HG02642 (cell line): Measurements from ENCODE around the gene G6PC2.
"Not testable (repeated sequence)": the region's sequence is repeated elsewhere in the genome, so short reads cannot be mapped to it uniquely, and the experiment has no call there.

Experiments used
- ATAC-seq: cut with Tn5 transposase; IDR thresholded peaks from one replicate; pipeline ENCODE4 v1.9.1; 2021; ENCODE audit warnings: mild to moderate bottlenecking; ENCODE audit not compliant: unreplicated experiment, poor library complexity

Gene G6PC2

DNA sequence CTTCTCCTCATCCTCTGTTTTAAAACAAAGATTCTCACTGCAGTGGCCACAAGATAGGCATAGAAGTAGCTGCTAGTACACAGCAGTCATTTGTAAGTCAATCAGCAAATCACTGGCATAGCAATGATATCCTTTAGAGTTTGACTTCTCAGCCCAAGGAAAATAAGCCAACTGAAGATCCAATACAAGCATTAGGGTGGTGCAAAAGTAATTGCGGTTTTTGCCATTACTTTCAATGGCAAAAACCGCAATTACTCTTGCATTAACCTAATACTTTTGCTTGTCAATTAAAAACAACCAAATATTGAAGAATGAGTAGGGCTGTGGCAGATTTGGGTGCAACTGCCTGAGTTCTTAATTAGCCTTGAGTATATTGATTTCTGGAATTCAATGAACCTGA is 2.8 kb downstream of the G6PC2 start:
- ATAC-seq: no peak

DNA sequence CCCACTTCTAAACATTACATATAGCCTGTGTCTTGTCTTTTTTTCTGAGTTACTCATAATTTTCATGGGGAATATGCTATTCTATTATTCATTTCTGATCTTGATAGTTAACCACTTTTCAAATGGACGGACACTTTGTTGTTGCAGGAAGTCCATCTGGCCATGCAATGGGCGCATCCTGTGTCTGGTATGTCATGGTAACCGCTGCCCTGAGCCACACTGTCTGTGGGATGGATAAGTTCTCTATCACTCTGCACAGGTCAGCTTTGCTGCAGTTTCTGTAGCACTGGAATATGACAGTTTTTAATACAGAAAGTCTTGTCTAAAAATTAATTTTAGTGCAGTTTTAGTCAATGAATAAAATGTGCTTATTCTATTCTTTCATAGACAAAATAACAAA is 3.3 kb downstream of the G6PC2 start:
- no peak for ATAC-seq

DNA sequence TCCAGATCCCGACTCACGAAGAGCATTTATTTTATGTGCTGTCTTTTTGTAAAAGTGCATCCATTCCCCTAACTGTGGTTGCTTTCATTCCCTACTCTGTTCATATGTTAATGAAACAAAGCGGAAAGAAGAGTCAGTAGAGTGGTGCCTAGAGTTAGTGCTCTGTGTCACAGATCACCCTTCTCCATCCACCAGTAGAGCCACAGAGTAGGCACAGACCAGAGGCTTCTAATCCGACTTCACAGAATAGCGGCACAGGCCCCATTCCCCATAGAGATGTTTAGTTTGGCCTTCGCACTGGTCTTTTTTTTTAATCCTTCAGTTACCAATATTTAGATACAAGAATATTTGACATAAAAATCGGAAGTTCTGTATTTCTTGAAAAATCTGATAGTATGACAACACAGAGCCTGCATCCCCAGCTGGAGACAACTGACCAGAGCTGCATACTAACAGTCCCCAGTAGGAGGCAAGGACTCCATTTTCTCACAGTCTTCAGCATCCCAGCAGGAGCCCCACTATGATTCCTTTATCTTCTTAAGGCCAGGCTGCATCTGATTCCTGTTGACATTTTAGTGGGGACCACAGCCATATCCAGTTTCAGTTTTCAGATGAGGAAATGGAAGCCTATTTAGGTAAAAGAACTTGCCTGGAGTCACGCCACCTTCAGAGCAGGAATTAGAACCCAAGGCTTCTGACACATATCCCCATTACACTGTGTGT is 7.0 kb downstream of the G6PC2 start:
- no peak for ATAC-seq

DNA sequence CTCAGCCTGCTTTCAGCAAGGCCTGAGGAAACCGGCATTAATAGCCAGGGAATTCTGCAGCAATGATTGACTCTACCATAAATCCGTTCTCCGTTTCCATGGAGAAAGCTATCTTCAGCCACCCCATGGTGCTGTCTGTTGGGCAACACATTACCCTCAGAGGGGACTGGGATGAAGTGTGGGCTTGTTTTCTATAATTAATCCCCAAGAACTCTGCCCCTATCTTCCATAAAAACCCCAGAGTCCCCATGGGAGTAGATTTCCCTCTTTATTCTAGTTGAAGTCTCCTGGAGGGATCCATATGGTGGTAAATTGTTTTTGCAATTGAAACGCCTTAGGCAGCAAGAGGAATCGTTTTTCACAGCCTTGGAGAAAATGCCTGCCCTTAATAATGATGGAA is 9.2 kb downstream of the G6PC2 start:
- ATAC-seq: no peak

DNA sequence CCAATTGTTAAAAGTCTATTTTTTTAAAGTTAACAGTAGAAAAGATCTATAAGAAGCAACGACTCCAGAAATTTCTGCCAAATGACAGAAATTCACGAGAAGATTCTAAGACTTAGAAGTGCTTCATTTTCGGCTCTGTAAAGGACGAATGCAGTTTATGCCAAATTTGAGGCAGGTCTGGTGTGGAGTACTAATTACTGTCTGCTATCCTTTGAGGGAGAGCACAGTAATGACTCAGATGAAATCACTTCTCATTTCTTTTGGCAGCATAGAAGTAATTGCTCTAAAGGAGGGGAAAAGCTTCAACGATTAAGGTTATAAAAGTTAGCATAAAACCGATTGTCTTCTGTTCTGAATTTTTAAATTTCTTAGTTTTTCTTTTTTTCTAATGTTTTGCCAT is 11.4 kb downstream of the G6PC2 start:
- no peak for ATAC-seq

DNA sequence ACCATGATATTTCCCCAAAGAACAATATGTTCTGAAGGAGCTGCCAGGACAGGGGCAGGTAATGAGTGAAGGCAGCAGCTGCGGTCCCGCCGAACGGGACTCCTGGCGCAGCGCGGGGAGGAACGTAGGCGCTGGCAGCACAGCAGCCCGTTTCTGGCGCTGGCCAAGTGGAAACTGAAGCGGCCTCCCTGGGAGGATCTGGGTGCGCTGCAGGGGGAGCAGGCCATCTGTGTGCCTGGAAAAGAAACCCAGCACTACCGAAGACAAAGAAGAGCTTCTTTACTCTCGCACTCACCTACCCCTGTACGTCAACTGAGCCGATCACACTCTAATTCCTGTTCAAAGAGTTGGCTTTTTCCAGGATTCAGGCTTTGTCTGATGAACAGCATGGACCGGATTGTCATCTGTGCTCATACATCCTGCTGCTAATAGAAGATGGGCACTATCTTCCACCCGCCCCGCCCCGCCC is 11.8 kb downstream of the G6PC2 start:
- ATAC-seq: no peak

DNA sequence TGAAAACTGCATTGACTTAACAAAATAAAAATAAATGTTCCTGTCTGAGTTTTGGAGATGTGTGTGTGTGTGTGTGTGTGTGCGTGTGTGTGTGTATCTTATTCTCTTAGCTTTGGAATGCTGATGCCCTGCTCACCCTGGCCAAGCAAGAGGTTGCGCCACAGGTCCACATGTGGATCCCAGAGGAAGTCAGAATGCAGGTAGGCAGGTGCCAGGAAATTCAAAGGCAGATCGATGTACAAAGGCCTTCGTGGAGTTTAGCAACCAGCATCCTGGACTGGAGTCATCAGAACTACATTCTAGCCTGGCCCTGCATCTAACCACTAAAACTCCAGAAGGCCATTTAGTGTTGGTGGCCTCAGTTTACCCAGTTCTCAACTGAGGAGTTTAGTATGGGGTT is 12.4 kb downstream of the G6PC2 start:
- ATAC-seq: no peak

DNA sequence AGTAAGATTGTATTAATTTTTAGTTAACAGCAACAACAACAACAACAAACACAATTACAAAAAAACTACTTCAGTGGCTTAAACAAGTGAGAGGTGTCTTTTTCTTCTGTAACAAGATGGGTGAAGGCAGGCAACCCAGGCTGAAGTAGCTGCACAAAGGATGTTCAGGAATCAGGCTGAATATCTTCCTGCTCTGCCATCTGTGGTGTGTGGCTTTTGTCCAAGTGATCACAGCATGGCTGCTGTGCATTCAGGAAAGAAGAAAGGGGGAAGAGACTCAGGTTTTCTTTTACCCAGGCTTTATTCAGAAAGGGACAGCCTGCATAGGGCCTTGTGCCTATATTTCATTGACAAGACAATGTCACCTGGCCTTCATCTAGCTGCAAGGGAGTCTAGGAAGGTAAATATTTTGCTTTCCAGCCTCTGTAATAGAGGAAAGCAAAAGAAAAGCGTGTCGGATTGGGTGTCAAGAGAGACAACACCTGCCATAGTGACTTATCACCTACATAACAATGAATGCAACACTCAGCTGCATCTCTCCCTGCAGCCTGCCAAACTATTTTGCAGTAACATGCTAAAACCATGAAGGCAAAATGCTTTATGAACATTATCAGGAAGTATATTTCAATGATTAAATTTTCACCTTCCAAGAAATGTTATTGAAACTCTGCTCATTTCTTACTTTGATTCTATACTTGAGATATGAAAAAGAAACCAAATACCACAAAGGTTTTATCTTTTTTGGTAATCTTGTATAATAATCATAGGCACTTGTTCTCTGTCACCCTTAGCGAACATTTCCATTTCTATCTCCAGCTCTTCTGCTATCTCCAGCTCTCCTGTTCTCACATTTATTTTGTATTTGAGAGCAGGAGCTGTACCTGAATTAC is 14.6 kb downstream of the G6PC2 start:
- ATAC-seq: no peak

DNA sequence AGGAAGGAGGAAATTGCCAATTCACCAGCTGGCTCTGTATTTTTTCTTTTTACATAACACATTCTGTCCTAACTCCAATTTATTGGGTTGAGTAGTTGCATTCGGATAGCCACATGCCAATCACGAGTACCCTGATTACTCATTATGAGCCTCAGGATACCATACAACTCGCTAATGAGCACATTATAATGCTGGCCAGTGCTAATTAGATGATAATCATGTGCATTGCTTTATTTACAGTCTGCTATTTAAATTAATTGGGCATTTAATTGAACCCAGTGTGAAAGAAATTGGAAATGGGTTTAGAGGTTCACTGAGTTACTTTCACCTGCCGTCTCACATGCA is 15.2 kb downstream of the G6PC2 start:
- ATAC-seq: no peak

DNA sequence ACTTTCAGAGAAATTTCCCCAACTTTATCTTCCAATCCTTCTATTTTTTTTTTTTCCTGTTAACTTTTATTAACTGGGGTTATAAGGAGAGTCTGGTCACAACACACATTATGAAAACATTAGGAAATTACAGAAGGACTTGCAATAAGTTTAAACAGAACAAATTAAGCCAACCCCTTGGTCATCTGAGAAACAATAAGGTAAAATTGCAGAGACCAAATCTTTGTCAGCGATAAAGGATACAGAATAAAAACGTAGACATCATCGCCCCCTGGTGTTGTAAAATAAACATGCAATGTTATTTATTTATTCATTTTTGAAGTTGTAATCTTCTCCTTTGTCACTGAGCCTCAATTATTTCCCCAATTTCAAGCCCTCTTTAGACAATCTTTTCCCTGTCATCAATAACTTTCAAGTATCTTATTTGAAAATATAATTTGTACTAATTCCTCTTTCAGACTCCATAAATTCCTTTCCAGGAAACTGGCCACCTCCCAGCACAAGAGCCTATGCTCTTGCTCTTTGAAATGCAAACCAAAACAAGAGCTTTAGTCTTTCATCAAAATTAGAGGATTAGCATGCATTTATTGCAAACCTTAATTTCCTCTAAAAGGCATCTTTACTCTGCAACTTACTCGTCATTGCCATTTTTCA is 19.5 kb downstream of the G6PC2 start:
- ATAC-seq: no peak

DNA sequence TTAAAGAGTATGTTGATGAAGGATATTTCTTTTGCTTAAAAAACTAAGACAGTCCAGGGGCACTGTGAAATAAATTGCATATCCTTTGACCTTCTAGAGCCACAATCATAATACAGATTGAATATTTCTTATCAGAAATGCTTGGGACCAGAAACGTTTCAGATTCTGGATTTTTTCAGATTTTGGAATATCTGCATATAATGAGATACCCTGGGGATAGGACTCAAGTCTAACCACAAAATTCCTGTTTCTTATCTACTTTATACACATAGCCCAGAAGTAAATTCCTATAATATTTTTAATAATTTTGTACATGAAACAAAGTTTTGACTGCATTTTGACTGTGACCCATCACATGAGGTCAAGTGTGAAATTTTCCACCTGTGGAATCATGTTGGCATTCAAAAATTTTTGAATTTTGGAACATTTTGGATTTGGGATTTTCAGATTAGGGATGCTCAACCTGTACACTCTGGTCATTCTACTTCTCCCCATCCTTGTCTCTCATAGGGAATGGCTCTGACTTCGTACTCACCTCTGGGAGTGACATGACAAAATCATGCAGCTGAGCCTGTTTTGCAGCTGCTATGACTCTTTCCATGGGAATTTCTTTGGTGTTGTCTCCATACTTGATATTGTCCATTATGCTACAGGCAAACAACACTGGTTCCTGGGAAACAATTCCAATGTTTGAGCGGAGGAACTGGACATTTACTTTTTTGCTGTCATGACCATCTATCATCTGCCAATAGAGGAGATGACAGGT is 25.7 kb downstream of the G6PC2 start:
- ATAC-seq: no peak

DNA sequence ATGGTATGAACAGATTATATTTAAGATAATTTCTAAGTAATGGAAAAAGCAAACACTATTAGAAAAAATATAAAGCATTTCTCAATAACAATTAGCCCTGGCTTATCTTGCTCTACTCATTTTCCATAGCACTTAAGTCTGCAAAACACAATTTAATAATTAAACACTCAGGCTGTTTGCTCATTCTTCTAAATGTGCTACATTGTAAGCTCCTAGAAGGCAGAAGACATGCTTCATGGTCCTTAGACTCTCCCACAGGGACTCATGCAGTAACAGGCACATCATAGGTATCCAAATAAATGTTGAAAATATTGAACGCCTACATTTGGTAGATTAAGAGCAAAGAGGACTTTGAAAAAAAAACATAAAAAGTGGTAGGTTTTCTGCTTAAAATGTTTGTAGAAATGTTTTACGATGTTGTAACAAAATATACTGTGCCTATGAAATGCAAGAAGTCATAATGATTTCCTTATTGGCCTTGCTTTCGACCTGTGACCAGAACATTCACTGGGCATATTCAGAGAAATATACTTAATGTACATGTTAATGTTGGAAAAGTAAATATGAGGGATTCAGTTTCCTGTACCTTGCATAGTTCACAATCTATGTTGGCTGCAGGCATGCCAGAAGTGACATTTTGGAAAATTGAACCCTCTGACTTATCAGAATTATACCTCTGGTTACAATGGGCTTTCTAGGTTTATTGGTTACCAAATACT is 27.2 kb downstream of the G6PC2 start:
- ATAC-seq: no peak

DNA sequence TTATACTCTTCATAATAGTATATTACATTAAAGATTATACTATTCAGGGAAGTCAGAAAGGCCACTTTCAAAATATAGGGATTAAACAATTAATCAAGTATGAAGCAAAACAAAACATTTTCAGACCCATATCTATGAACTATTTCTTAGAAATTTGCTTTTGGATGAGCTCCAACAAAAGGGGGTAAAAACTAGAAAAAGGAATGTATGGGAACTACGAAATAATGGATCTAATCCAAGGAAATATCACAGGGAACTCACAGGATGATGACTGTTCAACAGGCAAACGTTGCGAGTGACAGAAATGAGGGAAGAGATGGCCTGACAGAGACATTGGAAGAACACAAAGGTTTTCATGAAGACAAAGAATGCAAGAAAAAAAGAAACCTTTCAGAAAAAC is 27.9 kb downstream of the G6PC2 start:
- no peak for ATAC-seq

DNA sequence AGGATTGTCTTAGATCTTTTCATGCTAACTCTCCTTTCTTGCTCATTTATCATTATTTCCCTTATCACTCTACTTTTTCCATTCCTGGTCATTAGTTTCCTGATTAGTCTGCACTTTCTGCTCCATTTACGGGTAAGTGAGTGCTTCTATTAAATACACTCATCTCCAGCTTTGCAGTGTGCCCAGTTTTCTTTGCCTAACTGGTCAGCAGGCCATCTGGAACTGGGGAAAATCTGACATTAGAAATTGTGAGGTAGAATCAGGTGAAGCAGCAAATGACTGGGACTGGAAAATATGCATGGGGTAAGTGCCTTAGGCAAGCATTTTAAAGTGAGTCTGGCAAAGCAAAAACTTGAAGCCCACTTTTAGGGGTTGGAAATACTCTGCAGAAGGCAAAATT is 29.2 kb downstream of the G6PC2 start:
- no peak for ATAC-seq

DNA sequence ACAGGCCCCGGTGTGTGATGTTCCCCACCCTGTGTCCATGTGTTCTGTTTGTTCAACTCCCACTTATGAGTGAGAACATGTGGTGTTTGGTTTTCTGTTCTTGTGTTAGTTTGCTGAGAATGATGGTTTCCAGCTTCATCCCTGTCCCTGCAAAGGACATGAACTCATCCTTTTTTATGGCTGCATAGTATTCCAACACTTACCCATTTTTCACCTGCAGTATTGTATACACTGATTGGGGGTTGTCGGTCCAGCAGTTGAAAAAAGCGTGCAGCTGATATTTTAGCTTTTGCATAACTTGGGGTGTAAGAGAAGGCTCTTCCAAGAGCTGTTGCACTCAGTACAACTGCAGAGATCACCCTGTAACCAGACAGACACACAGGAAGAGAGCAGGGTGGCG is 31.1 kb downstream of the G6PC2 start:
- not testable (repeated sequence) for ATAC-seq

DNA sequence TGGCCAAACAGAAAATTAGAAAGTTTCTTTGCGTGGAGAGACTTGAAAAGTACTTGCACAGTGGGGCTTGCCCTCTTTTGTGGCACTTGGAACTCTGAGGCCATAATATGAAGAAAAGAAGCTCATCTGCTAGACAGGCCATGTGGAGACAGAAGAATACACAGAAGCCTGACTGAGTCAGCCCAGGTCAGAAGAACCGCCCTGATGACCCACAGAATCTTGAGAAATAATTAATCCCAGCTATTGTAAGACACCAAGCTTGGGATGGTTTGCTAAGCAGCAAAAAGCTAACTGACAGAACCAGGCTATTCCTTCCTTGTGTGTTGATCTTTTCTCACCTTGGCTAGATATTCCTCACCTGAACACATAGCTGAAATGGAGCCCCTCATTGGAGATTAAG is 33.7 kb downstream of the G6PC2 start:
- ATAC-seq: no peak

DNA sequence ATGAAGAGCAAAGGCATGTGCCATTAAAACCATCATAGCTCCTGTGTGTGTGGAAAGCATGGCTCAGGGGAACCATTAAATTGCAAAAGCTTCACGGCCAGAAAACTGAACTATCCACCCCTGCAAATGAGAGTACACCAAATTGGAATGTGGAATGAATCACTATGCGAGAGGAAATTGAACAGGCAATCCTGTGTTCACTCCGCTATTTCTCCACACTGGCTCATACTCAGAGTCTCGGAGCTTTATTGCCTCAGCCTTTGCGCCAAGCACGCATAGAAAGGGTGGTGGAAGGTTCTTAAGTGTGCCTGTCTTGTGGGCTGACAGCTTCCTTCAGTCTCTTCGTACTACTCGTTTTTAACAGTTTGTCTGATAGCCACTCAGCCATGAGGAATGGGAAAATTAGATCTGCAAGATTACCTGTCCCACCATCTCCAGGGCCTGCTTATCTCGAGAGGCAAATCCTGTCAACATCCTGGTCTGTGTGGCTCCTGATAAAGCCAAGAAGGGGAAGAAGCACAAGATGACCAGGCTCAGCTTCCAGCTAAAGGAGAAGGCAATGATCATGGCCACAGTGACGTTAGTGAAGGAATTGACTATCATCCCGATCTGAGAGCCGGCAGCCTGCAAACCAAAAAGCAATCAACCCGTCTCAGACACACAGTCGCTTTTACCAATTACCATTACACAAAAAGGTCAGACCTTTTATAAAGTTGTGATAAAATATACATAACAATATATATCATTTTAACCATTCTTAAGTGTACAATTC is 34.9 kb downstream of the G6PC2 start:
- no peak for ATAC-seq

DNA sequence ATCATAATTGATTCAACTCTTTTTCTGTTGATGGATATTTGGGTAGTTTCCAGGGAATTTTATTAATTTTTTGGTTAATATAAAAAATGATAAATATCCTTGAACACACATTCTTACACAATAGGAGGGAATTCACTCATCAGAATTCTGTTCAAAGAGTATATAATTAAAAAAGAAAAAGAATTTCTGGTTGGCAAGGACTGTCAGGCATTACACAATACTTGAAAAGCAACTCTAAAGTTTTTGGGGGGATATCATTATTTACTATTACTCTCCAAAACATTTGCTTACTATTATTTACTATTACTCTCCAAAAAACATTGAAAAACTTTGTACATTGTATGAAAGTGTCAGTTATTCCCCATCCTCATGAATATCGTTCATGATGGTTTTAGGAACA is 38.0 kb downstream of the G6PC2 start:
- ATAC-seq: no peak

DNA sequence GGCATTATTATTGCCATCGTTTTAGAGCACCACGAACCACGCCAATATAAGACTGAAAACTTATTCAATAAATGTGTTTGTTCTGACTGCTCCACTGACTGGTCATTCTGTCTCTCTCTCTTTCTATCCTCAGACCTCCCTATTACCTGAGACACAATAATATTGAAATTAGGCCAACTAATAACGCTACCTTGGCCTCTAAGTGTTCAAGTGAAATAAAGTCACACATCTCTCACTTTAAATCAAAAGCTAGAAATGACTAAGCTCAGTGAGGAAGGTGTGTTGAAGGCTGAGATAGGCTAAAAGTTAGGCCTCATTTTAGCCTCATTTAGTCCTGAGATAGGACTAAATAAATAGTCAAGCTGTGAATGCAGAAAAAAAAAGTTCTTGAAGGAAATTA is 38.8 kb downstream of the G6PC2 start:
- peak; percentile 81 for ATAC-seq
